Measurements from ENCODE around the gene GLI2.

- TF ChIP-seq FOXM1 (IDR thresholded peaks at IDR 0.05; ENCODE audit: borderline replicate concordance), result no peak
- no peak for TF ChIP-seq BHLHE40 (IDR thresholded peaks at IDR 0.05; ENCODE audit: borderline replicate concordance)
- no peak for TF ChIP-seq ARNT (IDR thresholded peaks at IDR 0.05)
- TF ChIP-seq FOXA1 (IDR thresholded peaks at IDR 0.05), result no peak
- TF ChIP-seq SUZ12 (IDR thresholded peaks at IDR 0.05), result no peak
- no peak for TF ChIP-seq PKNOX1 (IDR thresholded peaks at IDR 0.05)
- no peak for TF ChIP-seq L3MBTL2 (conservative IDR thresholded peaks at IDR 0.05)
- no peak for TF ChIP-seq ZNF384 (IDR thresholded peaks at IDR 0.05)
- TF ChIP-seq HDGF (IDR thresholded peaks at IDR 0.05; ENCODE audit: borderline replicate concordance), result no peak
- no peak for TF ChIP-seq TARDBP (IDR thresholded peaks at IDR 0.05)
- no peak for TF ChIP-seq ELF4 (IDR thresholded peaks at IDR 0.05)
- TF ChIP-seq SP1 (IDR thresholded peaks at IDR 0.05), result no peak
These were observed 10.5 kb downstream of the GLI2 start for GRCh38 chr2:120746144-120746543.
